SK-N-SH treated with all-trans-retinoic acid at 6 μM for 48 hours (cell line): ENCODE results near the gene CDH7.

ENCODE experiments used
- ATAC-seq: fragments of 200-7000 bp; cut with Tn5 transposase; 3 replicates; pipeline ENCODE4 v1.9.1; 2020; ENCODE audit warnings: mild to moderate bottlenecking, moderate library complexity
- ARNTL ChIP-seq: fragments of 450-650 bp; formaldehyde crosslinking; IDR thresholded peaks from 2 replicates; pipeline ENCODE4 v1.5.0; 2020; ENCODE audit warnings: low read depth, mild to moderate bottlenecking, moderate library complexity, borderline replicate concordance
- CSDC2 ChIP-seq: fragments of 250-450 bp; sonication (Bioruptor Pico); IDR thresholded peaks from 2 replicates; pipeline ENCODE4 v1.5.0; 2020; ENCODE audit warnings: mild to moderate bottlenecking, moderate library complexity
- ESRRG ChIP-seq: fragments of 250-450 bp; sonication (Bioruptor Pico); IDR thresholded peaks from 2 replicates; pipeline ENCODE4 v1.6.1; 2021; ENCODE audit warnings: mild to moderate bottlenecking
- GLIS3 ChIP-seq: fragments of 250-450 bp; sonication (Bioruptor Pico); IDR thresholded peaks from 2 replicates; pipeline ENCODE4 v1.5.0; 2020; ENCODE audit warnings: mild to moderate bottlenecking, moderate library complexity
- ISL1 ChIP-seq: fragments of 250-450 bp; sonication (Bioruptor Pico); IDR thresholded peaks from 2 replicates; pipeline ENCODE4 v2.1.2; 2022; ENCODE audit warnings: mild to moderate bottlenecking, moderate library complexity
- PPARA ChIP-seq: fragments of 250-450 bp; sonication (Bioruptor Pico); IDR thresholded peaks from 2 replicates; pipeline ENCODE4 v1.5.0; 2020; ENCODE audit warnings: mild to moderate bottlenecking, borderline replicate concordance
- RARB ChIP-seq: fragments of 250-450 bp; sonication (Bioruptor Pico); IDR thresholded peaks from 2 replicates; pipeline ENCODE4 v1.8.0; 2021; ENCODE audit warnings: mild to moderate bottlenecking, moderate library complexity
- SNAI2 ChIP-seq: fragments of 250-450 bp; sonication (Bioruptor Pico); IDR thresholded peaks from 2 replicates; pipeline ENCODE4 v1.5.0; 2020; ENCODE audit warnings: mild to moderate bottlenecking, moderate library complexity
- TOX ChIP-seq: fragments of 250-450 bp; sonication (Bioruptor Pico); IDR thresholded peaks from 2 replicates; pipeline ENCODE4 v1.8.0; 2021; ENCODE audit warnings: mild to moderate bottlenecking, moderate library complexity, borderline replicate concordance
- ZC3H10 ChIP-seq: fragments of 250-450 bp; sonication (Bioruptor Pico); IDR thresholded peaks from 2 replicates; pipeline ENCODE4 v1.5.1; 2021; ENCODE audit warnings: mild to moderate bottlenecking, moderate library complexity
- ZFP3 ChIP-seq: fragments of 250-450 bp; sonication (Bioruptor Pico); IDR thresholded peaks from 2 replicates; pipeline ENCODE4 v1.5.0; 2020; ENCODE audit warnings: mild to moderate bottlenecking, moderate library complexity
- ZFP30 ChIP-seq: fragments of 450-650 bp; formaldehyde crosslinking; IDR thresholded peaks from 2 replicates; pipeline ENCODE4 v1.5.0; 2022; ENCODE audit warnings: mild to moderate bottlenecking, moderate library complexity
- ZNF8 ChIP-seq: fragments of 450-650 bp; formaldehyde crosslinking; IDR thresholded peaks from 2 replicates; pipeline ENCODE4 v1.5.0; 2020; ENCODE audit warnings: mild to moderate bottlenecking, moderate library complexity
- TF ChIP-seq, protein P1 (sequence below): fragments of 250-450 bp; sonication (Bioruptor Pico); IDR thresholded peaks from 2 replicates; pipeline ENCODE4 v1.8.0; 2020; ENCODE audit warnings: mild to moderate bottlenecking, moderate library complexity, borderline replicate concordance
- TF ChIP-seq, protein P2 (sequence below): fragments of 250-450 bp; sonication (Bioruptor Pico); IDR thresholded peaks from 2 replicates; pipeline ENCODE4 v1.5.1; 2020; ENCODE audit warnings: low read depth, mild to moderate bottlenecking, moderate library complexity
- TF ChIP-seq, protein P3 (sequence below): fragments of 250-450 bp; sonication (Bioruptor Pico); IDR thresholded peaks from 2 replicates; pipeline ENCODE4 v1.5.1; 2021; ENCODE audit warnings: mild to moderate bottlenecking, moderate library complexity
- TF ChIP-seq, protein P4 (sequence below): fragments of 250-450 bp; sonication (Bioruptor Pico); IDR thresholded peaks from 2 replicates; pipeline ENCODE4 v1.8.0; 2021; ENCODE audit warnings: low read depth, mild to moderate bottlenecking, moderate library complexity, borderline replicate concordance
- TF ChIP-seq, protein P5 (sequence below): fragments of 250-450 bp; sonication (Bioruptor Pico); IDR thresholded peaks from 2 replicates; pipeline ENCODE4 v1.5.0; 2020; ENCODE audit warnings: mild to moderate bottlenecking, moderate library complexity

Gene CDH7

DNA sequence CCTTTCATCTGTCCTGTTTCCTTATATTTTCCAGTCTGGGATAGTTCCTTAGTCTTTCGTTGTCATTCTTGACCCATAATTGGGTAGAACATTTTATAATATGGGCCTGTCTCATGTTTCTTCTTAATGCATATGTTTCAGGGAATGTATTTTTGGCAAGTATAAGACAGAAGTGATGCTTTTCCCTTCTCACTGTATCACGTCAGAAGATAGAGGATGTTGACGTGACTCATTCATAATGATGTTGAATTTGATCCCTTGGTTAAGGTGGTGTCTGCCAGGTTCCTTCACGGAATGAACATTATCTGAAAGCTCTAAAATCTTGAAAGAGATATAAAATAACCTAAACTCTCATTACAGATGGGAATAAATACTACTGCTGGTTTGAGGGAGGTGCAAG is 18.8 kb downstream of the CDH7 start:
- ATAC-seq = no peak
- TF ChIP-seq ARNTL (CRISPR knock-in tag) = no peak

DNA sequence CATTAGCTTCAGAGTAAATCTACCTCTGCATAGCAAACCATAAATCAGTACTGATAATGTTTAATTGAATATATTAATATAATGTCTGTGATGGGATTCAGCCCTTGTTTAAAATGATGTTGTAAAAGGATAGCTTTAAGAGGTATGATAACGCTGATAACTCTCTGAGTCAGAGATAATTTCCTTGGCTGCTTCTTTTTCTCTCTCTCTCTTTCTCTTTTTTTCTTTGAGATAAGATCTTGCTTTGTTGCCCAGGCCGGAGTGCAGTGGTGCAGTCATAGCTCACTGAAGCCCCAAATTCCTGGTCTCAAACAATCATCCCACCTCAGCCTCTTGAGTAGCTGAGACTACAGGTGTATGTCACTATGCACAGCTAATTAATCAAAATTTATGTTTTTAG is 35.7 kb downstream of the CDH7 start:
- TF ChIP-seq ARNTL (CRISPR knock-in tag) (no peak), ISL1 (CRISPR knock-in tag) (peak; percentile 98), SNAI2 (CRISPR knock-in tag) (0 out of 2 replicates have a peak, but pooled peaks have one; percentile 31), GLIS3 (CRISPR knock-in tag) (no peak), ZFP3 (0 out of 2 replicates have a peak, but pooled peaks have one; percentile 52)
- TF ChIP-seq, protein P1, sequence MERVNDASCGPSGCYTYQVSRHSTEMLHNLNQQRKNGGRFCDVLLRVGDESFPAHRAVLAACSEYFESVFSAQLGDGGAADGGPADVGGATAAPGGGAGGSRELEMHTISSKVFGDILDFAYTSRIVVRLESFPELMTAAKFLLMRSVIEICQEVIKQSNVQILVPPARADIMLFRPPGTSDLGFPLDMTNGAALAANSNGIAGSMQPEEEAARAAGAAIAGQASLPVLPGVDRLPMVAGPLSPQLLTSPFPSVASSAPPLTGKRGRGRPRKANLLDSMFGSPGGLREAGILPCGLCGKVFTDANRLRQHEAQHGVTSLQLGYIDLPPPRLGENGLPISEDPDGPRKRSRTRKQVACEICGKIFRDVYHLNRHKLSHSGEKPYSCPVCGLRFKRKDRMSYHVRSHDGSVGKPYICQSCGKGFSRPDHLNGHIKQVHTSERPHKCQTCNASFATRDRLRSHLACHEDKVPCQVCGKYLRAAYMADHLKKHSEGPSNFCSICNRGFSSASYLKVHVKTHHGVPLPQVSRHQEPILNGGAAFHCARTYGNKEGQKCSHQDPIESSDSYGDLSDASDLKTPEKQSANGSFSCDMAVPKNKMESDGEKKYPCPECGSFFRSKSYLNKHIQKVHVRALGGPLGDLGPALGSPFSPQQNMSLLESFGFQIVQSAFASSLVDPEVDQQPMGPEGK (CRISPR knock-in tag) = peak; percentile 73; the same call in 1 of the 2 replicates
- TF ChIP-seq, protein P2, sequence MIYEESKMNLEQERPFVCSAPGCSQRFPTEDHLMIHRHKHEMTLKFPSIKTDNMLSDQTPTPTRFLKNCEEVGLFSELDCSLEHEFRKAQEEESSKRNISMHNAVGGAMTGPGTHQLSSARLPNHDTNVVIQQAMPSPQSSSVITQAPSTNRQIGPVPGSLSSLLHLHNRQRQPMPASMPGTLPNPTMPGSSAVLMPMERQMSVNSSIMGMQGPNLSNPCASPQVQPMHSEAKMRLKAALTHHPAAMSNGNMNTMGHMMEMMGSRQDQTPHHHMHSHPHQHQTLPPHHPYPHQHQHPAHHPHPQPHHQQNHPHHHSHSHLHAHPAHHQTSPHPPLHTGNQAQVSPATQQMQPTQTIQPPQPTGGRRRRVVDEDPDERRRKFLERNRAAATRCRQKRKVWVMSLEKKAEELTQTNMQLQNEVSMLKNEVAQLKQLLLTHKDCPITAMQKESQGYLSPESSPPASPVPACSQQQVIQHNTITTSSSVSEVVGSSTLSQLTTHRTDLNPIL (CRISPR knock-in tag) = peak; percentile 59; the same call in 1 of the 2 replicates
- TF ChIP-seq, protein P3, sequence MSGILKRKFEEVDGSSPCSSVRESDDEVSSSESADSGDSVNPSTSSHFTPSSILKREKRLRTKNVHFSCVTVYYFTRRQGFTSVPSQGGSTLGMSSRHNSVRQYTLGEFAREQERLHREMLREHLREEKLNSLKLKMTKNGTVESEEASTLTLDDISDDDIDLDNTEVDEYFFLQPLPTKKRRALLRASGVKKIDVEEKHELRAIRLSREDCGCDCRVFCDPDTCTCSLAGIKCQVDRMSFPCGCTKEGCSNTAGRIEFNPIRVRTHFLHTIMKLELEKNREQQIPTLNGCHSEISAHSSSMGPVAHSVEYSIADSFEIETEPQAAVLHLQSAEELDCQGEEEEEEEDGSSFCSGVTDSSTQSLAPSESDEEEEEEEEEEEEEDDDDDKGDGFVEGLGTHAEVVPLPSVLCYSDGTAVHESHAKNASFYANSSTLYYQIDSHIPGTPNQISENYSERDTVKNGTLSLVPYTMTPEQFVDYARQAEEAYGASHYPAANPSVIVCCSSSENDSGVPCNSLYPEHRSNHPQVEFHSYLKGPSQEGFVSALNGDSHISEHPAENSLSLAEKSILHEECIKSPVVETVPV (CRISPR knock-in tag) = no peak
- ATAC-seq = no peak

DNA sequence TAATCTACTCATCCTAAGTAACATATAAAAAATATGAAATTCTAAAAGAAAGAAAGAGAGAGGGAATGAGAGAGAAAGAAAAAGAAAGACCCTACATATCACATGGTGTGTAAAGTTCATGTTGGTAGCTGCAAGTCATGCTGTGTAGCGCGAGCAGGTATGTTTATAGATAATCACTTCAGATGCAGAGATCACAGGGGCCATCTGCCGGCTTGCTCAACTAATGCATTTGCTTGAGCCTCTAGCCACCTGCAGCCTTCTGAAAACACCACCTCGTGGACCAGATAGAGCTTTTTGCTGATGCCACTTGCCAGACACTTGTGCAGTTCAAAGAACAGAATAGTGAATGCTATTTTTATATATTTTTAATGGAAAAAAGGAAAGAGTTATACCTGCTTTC is 37.6 kb downstream of the CDH7 start:
- TF ChIP-seq ZFP3 = no peak
- TF ChIP-seq, all 23 proteins: peak for 0
- ATAC-seq = no peak

DNA sequence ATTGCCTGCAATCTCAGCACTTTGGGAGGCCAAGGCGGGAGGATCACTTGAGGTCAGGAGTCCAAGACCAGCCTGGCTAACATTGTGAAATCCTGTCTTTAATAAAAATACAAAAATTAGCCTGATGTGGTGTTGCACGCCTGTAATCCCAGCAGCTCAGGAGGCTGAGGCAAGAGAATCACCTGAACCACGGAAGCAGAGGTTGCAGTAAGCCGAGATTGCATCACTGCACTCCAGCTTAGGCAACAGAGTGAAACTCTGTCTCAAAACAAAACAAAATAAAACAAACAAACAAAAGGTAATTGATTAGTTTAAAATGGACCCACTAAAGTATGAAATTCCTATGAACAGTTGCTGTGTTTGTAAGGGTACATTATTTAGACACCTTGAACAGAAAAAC is 39.8 kb downstream of the CDH7 start:
- no peak for TF ChIP-seq ZC3H10
- TF ChIP-seq CSDC2 = no peak
- TF ChIP-seq ZFP3 = no peak
- no peak for TF ChIP-seq TOX (CRISPR knock-in tag)
- TF ChIP-seq, protein P4, sequence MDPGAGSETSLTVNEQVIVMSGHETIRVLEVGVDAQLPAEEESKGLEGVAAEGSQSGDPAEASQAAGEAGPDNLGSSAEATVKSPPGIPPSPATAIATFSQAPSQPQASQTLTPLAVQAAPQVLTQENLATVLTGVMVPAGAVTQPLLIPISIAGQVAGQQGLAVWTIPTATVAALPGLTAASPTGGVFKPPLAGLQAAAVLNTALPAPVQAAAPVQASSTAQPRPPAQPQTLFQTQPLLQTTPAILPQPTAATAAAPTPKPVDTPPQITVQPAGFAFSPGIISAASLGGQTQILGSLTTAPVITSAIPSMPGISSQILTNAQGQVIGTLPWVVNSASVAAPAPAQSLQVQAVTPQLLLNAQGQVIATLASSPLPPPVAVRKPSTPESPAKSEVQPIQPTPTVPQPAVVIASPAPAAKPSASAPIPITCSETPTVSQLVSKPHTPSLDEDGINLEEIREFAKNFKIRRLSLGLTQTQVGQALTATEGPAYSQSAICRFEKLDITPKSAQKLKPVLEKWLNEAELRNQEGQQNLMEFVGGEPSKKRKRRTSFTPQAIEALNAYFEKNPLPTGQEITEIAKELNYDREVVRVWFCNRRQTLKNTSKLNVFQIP (CRISPR knock-in tag) = no peak
- no peak for TF ChIP-seq ZNF8 (CRISPR knock-in tag)
- TF ChIP-seq, protein P2 (CRISPR knock-in tag) = no peak
- no peak for TF ChIP-seq SNAI2 (CRISPR knock-in tag)
- no peak for TF ChIP-seq ISL1 (CRISPR knock-in tag)
- no peak for TF ChIP-seq ZFP30
- TF ChIP-seq, protein P1 (CRISPR knock-in tag) = no peak
- no peak for TF ChIP-seq RARB (CRISPR knock-in tag)
- TF ChIP-seq, protein P3 (CRISPR knock-in tag) = no peak
- TF ChIP-seq PPARA (CRISPR knock-in tag) = no peak
- TF ChIP-seq, protein P5, sequence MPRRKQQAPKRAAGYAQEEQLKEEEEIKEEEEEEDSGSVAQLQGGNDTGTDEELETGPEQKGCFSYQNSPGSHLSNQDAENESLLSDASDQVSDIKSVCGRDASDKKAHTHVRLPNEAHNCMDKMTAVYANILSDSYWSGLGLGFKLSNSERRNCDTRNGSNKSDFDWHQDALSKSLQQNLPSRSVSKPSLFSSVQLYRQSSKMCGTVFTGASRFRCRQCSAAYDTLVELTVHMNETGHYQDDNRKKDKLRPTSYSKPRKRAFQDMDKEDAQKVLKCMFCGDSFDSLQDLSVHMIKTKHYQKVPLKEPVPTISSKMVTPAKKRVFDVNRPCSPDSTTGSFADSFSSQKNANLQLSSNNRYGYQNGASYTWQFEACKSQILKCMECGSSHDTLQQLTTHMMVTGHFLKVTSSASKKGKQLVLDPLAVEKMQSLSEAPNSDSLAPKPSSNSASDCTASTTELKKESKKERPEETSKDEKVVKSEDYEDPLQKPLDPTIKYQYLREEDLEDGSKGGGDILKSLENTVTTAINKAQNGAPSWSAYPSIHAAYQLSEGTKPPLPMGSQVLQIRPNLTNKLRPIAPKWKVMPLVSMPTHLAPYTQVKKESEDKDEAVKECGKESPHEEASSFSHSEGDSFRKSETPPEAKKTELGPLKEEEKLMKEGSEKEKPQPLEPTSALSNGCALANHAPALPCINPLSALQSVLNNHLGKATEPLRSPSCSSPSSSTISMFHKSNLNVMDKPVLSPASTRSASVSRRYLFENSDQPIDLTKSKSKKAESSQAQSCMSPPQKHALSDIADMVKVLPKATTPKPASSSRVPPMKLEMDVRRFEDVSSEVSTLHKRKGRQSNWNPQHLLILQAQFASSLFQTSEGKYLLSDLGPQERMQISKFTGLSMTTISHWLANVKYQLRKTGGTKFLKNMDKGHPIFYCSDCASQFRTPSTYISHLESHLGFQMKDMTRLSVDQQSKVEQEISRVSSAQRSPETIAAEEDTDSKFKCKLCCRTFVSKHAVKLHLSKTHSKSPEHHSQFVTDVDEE = no peak
- TF ChIP-seq ESRRG = no peak
- TF ChIP-seq, all 23 proteins: peak for 0
- ATAC-seq = no peak
